Mucosa of gallbladder (tissue), 1 donor: ENCODE results near the gene TRAPPC6A. TPM values are rescaled to one million over a fixed set of nuclear protein-coding genes. Genes with fewer than 3 reads are reported as not detected.

Source experiments
- DNase-seq: peaks from one replicate; pipeline ENCODE4 v3.0.0-alpha.2; 2020; ENCODE audit warnings: low spot score
- total RNA-seq: library from RNA; stranded (reverse); gene quantifications from one replicate; pipeline ENCODE4 v1.2.1, GENCODE V29; 2021
- donor health status: DM: no; HTN: no; CAD: no.

The TRAPPC6A gene
- total RNA-seq, 1 donor from 2014 or later = 26.8 TPM

- DNase-seq = no peak
These were observed 8.7 kb upstream of the TRAPPC6A start for GRCh38 chr19:45186509-45187334.

- no peak for DNase-seq
These were observed 6.1 kb upstream of the TRAPPC6A start for GRCh38 chr19:45184115-45184514.

GRCh38 chr19:45182758-45183157 is 4.7 kb upstream of the TRAPPC6A start:
- no peak for DNase-seq

- no peak for DNase-seq
These were observed 2.9 kb upstream of the TRAPPC6A start for GRCh38 chr19:45180936-45181335.

GRCh38 chr19:45179892-45180370 is 1.9 kb upstream of the TRAPPC6A start:
- DNase-seq = no peak

GRCh38 chr19:45179072-45179891 is 1.2 kb upstream of the TRAPPC6A start:
- no peak for DNase-seq

GRCh38 chr19:45178262-45179071 is 430 bp upstream of the TRAPPC6A start, which contains the start of gene BLOC1S3:
Gene BLOC1S3 (plus strand): TSS chr19:45178784. CDS start chr19:45179297, 513 bp downstream.
- DNase-seq = peak; percentile 100

GRCh38 chr19:45175515-45176345 is 2.3 kb downstream of the TRAPPC6A start:
- no peak for DNase-seq

- DNase-seq = no peak
These were observed 4.2 kb downstream of the TRAPPC6A start for GRCh38 chr19:45173816-45174215.

GRCh38 chr19:45172611-45173208 is 5.3 kb downstream of the TRAPPC6A start:
- no peak for DNase-seq

GRCh38 chr19:45172173-45172572 is 5.9 kb downstream of the TRAPPC6A start:
- DNase-seq = no peak

GRCh38 chr19:45171211-45171623 is 6.8 kb downstream of the TRAPPC6A start:
- no peak for DNase-seq

- no peak for DNase-seq
These were observed 7.6 kb downstream of the TRAPPC6A start for GRCh38 chr19:45170146-45171106.

- DNase-seq = no peak
These were observed 8.4 kb downstream of the TRAPPC6A start for GRCh38 chr19:45169602-45170001.

- no peak for DNase-seq
These were observed 9.2 kb downstream of the TRAPPC6A start for GRCh38 chr19:45168767-45169351.

- DNase-seq = no peak
These were observed 11.2 kb downstream of the TRAPPC6A start for GRCh38 chr19:45166723-45167252.

- peak; percentile 75 for DNase-seq
These were observed 13.3 kb downstream of the TRAPPC6A start for GRCh38 chr19:45164577-45165335.
